BE2C (cell line): Measurements from ENCODE around the gene CCT6A.
"Not testable (repeated sequence)": the region's sequence is repeated elsewhere in the genome, so short reads cannot be mapped to it uniquely, and the experiment has no call there.

Experiments used
- DNase-seq: peaks from one replicate; pipeline ENCODE4 v3.0.0-alpha.2; 2020
- H3K27me3 ChIP-seq: fragments of 250-450 bp; sonication (Bioruptor Pico); 2 replicates; pipeline ENCODE4 v1.5.1; 2020; ENCODE audit warnings: mild to moderate bottlenecking
- H3K36me3 ChIP-seq: fragments of 250-450 bp; sonication (Bioruptor Pico); 2 replicates; pipeline ENCODE4 v1.5.1; 2020; ENCODE audit warnings: mild to moderate bottlenecking
- H3K4me1 ChIP-seq: fragments of 250-450 bp; sonication (Bioruptor Pico); 2 replicates; pipeline ENCODE4 v1.5.1; 2020
- H3K4me3 ChIP-seq: 2 replicates; pipeline ENCODE4 v1.5.1; 2011; ENCODE audit warnings: low read depth, low read length
- H3K9me3 ChIP-seq: fragments of 250-450 bp; sonication (Bioruptor Pico); 2 replicates; pipeline ENCODE4 v1.5.1; 2020
- CTCF ChIP-seq: IDR thresholded peaks from 2 replicates; pipeline ENCODE4 v1.5.1; 2012; ENCODE audit warnings: mild to moderate bottlenecking, low read depth, low read length

The CCT6A gene

GRCh38 chr7:56033671-56034432 lies 17.7 kb upstream of the CCT6A start:
- TF ChIP-seq CTCF, result peak; percentile 43
- Histone ChIP-seq H3K4me3 (peak overlapping the region; percentile 71), H3K9me3 (no peaks in the 10 kb centered on the region), H3K27me3 (no peaks in the 10 kb centered on the region), H3K36me3 (peaks cover 14% of the 10 kb centered on the region), H3K4me1 (no peaks in the 10 kb centered on the region)
- peak; percentile 93 for DNase-seq

- no peaks in the 10 kb centered on the region for H3K36me3 ChIP-seq
- DNase-seq, result no peak
- TF ChIP-seq CTCF, result no peak
- H3K9me3 ChIP-seq, result no peaks in the 10 kb centered on the region
- H3K27me3 ChIP-seq, result no peaks in the 10 kb centered on the region
- H3K4me1 ChIP-seq, result no peaks in the 10 kb centered on the region
- H3K4me3 ChIP-seq, result no peak overlapping the region
Observed at GRCh38 chr7:56040730-56041129, 10.8 kb upstream of the CCT6A start.

- H3K4me1 ChIP-seq, DNase-seq, H3K9me3 ChIP-seq, H3K27me3 ChIP-seq, H3K4me3 ChIP-seq, H3K36me3 ChIP-seq: not testable (repeated sequence)
Observed at GRCh38 chr7:56045758-56046157, 5.8 kb upstream of the CCT6A start.

DNA sequence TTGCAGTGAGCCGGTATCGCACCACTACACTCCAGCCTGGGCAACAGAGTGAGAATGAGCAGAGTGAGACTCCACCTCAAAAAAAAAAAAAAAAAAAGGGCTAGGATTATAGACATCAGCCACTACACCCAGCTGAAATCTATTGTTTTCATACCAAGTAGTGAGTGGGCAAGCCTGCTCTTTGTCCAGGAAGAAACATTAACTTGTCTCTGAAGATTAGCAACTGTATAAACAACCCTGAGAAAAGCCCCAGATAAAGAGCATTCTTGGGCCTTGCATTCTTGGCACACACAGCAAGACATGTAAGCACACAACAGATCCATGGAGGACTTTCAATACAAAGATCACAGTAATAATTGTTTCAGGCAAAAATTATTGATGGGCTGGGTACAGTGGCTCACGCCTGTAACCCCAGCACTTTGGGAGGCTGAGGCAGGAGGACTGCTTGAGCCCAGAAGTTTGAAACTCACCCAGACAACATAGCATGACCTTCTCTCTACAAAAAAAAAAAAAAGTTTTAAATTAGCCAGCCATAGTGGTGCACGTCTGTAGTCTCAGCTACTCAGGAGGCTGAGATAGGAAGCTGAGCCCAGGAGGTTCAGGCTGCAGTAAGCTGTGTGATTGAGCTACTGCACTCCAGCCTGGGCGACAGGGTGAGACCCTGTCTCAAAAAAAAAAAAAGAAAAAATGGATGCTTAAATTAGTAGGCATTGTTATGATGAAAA lies 4.7 kb upstream of the CCT6A start:
- no peaks in the 10 kb centered on the region for H3K27me3 ChIP-seq
- no peak for TF ChIP-seq CTCF
- H3K36me3 ChIP-seq, result peaks cover 2% of the 10 kb centered on the region; the same call in 1 of the 2 replicates
- no peak overlapping the region for H3K4me3 ChIP-seq
- H3K9me3 ChIP-seq, result no peaks in the 10 kb centered on the region
- no peaks in the 10 kb centered on the region for H3K4me1 ChIP-seq
- no peak for DNase-seq

DNA sequence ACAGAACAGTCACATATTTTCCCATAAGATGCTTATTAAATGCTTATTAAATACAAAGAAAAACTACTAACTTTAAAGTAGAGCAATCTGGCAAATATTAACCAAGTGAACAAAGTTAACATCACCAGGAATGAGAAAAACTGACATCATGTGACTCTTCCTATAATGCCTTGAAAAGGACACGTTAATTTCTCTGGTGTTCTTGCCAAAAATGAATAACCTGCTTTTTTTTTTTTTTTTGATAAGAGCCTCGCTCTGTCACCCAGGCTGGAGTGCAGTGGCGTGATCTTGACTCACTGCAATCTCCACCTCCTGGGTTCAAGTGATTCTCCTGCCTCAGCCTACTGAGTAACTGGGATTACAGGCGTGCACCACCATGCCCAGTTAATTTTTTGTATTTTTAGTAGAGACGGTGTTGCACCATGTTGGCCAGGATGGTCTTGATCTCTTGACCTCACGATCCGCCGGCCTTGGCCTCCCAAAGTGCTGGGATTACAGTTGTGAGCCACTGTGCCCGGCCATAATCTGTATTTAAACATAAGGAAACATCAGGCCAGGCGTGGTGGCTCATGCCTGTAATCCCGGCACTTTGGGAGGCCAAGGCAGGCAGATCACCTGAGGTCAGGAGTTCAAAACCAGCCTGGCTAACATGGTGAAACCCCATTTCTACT lies 4.0 kb upstream of the CCT6A start:
- H3K9me3 ChIP-seq, H3K4me3 ChIP-seq, H3K4me1 ChIP-seq, DNase-seq, H3K36me3 ChIP-seq, H3K27me3 ChIP-seq: not testable (repeated sequence)

DNA sequence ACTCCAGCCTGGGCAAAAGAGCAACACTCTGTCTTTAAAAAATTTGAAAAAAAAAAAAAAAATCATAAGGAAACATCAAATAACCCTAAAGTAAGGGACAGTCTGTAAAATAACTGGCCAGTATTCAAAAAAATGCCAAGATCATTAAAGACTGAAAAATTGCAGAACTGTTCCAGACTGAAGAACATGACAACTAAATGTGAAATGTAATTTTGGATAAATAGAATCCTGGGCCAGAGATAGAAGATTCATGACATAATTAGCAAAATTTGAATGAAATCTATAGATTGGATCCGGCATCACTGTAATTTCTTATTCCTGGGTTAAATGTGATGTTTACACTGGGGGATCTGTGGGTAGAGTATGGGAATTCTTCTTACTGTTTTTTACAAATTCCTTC lies 3.3 kb upstream of the CCT6A start:
- no peak for DNase-seq
- Histone ChIP-seq H3K27me3 (no peaks in the 10 kb centered on the region), H3K4me1 (no peaks in the 10 kb centered on the region), H3K9me3 (no peaks in the 10 kb centered on the region), H3K36me3 (peaks cover 13% of the 10 kb centered on the region), H3K4me3 (no peak overlapping the region)
- TF ChIP-seq CTCF, result no peak

GRCh38 chr7:56048763-56049162 lies 2.8 kb upstream of the CCT6A start:
- peaks cover 18% of the 10 kb centered on the region for H3K36me3 ChIP-seq
- peak; percentile 63 for DNase-seq
- not testable (repeated sequence) for H3K9me3 ChIP-seq, H3K27me3 ChIP-seq, H3K4me3 ChIP-seq, H3K4me1 ChIP-seq
